Measurements from ENCODE around the gene PRPF4. TPM values are rescaled to one million over a fixed set of nuclear protein-coding genes. Genes with fewer than 3 reads are reported as not detected.
A peak's percentile ranks its signal among the peaks of the same experiment; 100 is the strongest.

Gene PRPF4
- total RNA-seq, 4 donors from 2014 or later = 13.4 to 20.5 (median 16.5) TPM

- 89 to 96% methylated on average over 3 to 4 of the region's 4 CpGs for WGBS, 2 donors (ENCODE audit: low coverage in 1 of 2)
- H3K36me3 ChIP-seq = peaks cover 0 to 47% of the 10 kb centered on the region in 2 donors
- no peaks in the 10 kb centered on the region for H3K9me3 ChIP-seq
- ATAC-seq = no peak
- no peaks in the 10 kb centered on the region for H3K4me1 ChIP-seq
- no peak for TF ChIP-seq EP300 (IDR thresholded peaks at IDR 0.05)
- TF ChIP-seq, protein P1, sequence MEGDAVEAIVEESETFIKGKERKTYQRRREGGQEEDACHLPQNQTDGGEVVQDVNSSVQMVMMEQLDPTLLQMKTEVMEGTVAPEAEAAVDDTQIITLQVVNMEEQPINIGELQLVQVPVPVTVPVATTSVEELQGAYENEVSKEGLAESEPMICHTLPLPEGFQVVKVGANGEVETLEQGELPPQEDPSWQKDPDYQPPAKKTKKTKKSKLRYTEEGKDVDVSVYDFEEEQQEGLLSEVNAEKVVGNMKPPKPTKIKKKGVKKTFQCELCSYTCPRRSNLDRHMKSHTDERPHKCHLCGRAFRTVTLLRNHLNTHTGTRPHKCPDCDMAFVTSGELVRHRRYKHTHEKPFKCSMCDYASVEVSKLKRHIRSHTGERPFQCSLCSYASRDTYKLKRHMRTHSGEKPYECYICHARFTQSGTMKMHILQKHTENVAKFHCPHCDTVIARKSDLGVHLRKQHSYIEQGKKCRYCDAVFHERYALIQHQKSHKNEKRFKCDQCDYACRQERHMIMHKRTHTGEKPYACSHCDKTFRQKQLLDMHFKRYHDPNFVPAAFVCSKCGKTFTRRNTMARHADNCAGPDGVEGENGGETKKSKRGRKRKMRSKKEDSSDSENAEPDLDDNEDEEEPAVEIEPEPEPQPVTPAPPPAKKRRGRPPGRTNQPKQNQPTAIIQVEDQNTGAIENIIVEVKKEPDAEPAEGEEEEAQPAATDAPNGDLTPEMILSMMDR (IDR thresholded peaks at IDR 0.05) = no peak
- TF ChIP-seq POLR2A (IDR thresholded peaks at IDR 0.05) = no peak
- H3K27ac ChIP-seq = no peak overlapping the region
- no peaks in the 10 kb centered on the region for H3K27me3 ChIP-seq
- no peak overlapping the region for H3K4me3 ChIP-seq
Measured at GRCh38 chr9:113326230-113326629, 50.8 kb downstream of the PRPF4 start.

DNA sequence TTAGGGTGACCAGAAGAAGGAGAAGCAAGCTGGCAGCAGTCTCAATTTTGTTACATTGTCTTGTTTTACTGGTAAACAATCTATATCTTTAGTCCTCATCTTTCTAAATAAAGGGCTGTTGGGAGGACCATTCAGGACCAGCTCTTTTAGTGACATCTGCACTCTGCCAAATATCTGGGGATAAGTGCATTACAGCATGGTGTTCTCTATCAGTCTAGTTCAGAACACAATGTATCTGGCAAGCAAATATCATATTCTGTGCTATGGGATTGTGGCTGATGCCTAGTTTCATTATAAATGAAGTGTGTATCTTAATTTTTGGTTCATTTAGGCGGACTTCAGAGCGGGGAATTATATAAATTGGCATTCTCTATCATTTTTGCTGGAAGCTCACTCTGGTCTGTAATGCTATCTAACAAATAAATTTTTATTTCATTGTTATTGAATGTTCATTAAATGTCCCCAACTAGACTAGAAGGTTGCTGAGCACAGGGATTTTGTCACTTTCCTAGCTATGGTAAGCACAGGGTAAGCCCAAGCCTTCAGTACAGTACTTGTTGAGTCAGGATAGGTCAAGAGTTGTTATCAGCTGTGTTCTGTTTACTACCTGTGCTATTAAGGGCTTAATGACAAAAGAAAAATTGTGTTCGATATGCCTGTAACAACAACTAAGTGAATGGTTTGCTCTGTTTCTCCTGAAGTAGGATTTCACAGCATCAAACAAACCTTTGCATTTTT is 52.8 kb downstream of the PRPF4 start:
- TF ChIP-seq POLR2A (IDR thresholded peaks at IDR 0.05) = no peak
- Histone ChIP-seq H3K9me3 (no peaks in the 10 kb centered on the region), H3K27me3 (no peaks in the 10 kb centered on the region), H3K4me3 (no peak overlapping the region), H3K36me3 (peaks cover 0 to 42% of the 10 kb centered on the region in 2 donors), H3K27ac (no peak overlapping the region), H3K4me1 (no peaks in the 10 kb centered on the region)
- ATAC-seq = no peak
- WGBS, 2 donors (ENCODE audit: low coverage in 1 of 2) = 86 to 91% methylated on average over 1 to 3 of the region's 3 CpGs

GRCh38 chr9:113331780-113332179 is 56.3 kb downstream of the PRPF4 start:
- TF ChIP-seq POLR2AphosphoS5 (IDR thresholded peaks at IDR 0.05) (no peak), POLR2A (IDR thresholded peaks at IDR 0.05) (no peak), EP300 (IDR thresholded peaks at IDR 0.05) (no peak)
- TF ChIP-seq, protein P1 (IDR thresholded peaks at IDR 0.05) = no peak
- Histone ChIP-seq H3K36me3 (peaks cover 0 to 48% of the 10 kb centered on the region in 2 donors), H3K4me3 (no peak overlapping the region), H3K27me3 (no peaks in the 10 kb centered on the region), H3K27ac (no peak overlapping the region), H3K9me3 (no peaks in the 10 kb centered on the region), H3K4me1 (no peaks in the 10 kb centered on the region)
- 37 to 60% methylated on average over 2 to 4 of the region's 4 CpGs for WGBS, 2 donors (ENCODE audit: low coverage in 1 of 2)
- no peak for ATAC-seq

GRCh38 chr9:113337714-113338113 is 62.3 kb downstream of the PRPF4 start:
- Histone ChIP-seq H3K4me1 (peaks cover 0 to 23% (median 6%) of the 10 kb centered on the region in 3 donors), H3K27me3 (no peaks in the 10 kb centered on the region), H3K36me3 (peaks cover 0 to 6% of the 10 kb centered on the region in 2 donors), H3K9me3 (no peaks in the 10 kb centered on the region), H3K4me3 (no peak overlapping the region), H3K27ac (no peak overlapping the region)
- TF ChIP-seq POLR2A (IDR thresholded peaks at IDR 0.05) = no peak
- TF ChIP-seq, protein P1 (IDR thresholded peaks at IDR 0.05) = no peak
- TF ChIP-seq EP300 (IDR thresholded peaks at IDR 0.05) = no peak
- TF ChIP-seq POLR2AphosphoS5 (IDR thresholded peaks at IDR 0.05) = no peak
- no peak for ATAC-seq
- 100% methylated on average over 1 of the region's 2 CpGs; no CpG with 5 or more reads in 1 of the 2 donors for WGBS, 2 donors (ENCODE audit: low coverage in 1 of 2)

GRCh38 chr9:113340011-113340699 is 64.7 kb downstream of the PRPF4 start, which contains the start of gene WDR31:
TSS of gene WDR31 (minus strand) at chr9:113340275. CDS start at chr9:113332022, 8,253 bp downstream.
- Histone ChIP-seq H3K27me3 (no peaks in the 10 kb centered on the region), H3K9me3 (no peaks in the 10 kb centered on the region), H3K4me1 (peaks cover 0 to 43% (median 6%) of the 10 kb centered on the region in 3 donors), H3K27ac (peak within 1 kb of the TSS; percentile 10 to 90 (median 85)), H3K36me3 (peaks cover 0 to 5% of the 10 kb centered on the region in 2 donors), H3K4me3 (peak within 1 kb of the TSS; percentile 52 to 67)
- WGBS, 2 donors (ENCODE audit: low coverage in 1 of 2) = 2% methylated on average over 9 to 16 of the region's 46 CpGs
- TF ChIP-seq POLR2AphosphoS5 (IDR thresholded peaks at IDR 0.05) (peak; percentile 75), EP300 (IDR thresholded peaks at IDR 0.05) (no peak), POLR2A (IDR thresholded peaks at IDR 0.05) (peak; percentile 33 to 46)
- TF ChIP-seq, protein P1 (IDR thresholded peaks at IDR 0.05) = peak in 1 of 4 experiments; percentile 36
- peak; percentile 96 for ATAC-seq

Measured in gastroesophageal sphincter (tissue), 4 donors.